ENCODE data around the gene ACYP1.

Gene ACYP1

GRCh38 chr14:75060420-75060819, 3.4 kb downstream of the ACYP1 start:
- H3K4me3 ChIP-seq (ENCODE audit: low read depth, low read length), result no peak overlapping the region
- TF ChIP-seq CTCF (IDR thresholded peaks at IDR 0.05; ENCODE audit: low read depth, low read length), result no peak

- no peak for TF ChIP-seq CTCF (IDR thresholded peaks at IDR 0.05; ENCODE audit: low read depth, low read length)
- no peak overlapping the region for H3K4me3 ChIP-seq (ENCODE audit: low read depth, low read length)
Measured at GRCh38 chr14:75059642-75060041, 4.2 kb downstream of the ACYP1 start.

- no peak overlapping the region for H3K4me3 ChIP-seq (ENCODE audit: low read depth, low read length)
- no peak for TF ChIP-seq CTCF (IDR thresholded peaks at IDR 0.05; ENCODE audit: low read depth, low read length)
Measured at GRCh38 chr14:75054421-75054820, 9.4 kb downstream of the ACYP1 start.

- TF ChIP-seq CTCF (IDR thresholded peaks at IDR 0.05; ENCODE audit: low read depth, low read length), result no peak
- H3K4me3 ChIP-seq (ENCODE audit: low read depth, low read length), result no peak overlapping the region
Measured at GRCh38 chr14:75053396-75054291, 10.2 kb downstream of the ACYP1 start.

- H3K4me3 ChIP-seq (ENCODE audit: low read depth, low read length), result peak overlapping the region; percentile 60
- no peak for TF ChIP-seq CTCF (IDR thresholded peaks at IDR 0.05; ENCODE audit: low read depth, low read length)
Measured at GRCh38 chr14:75051556-75051899, 12.3 kb downstream of the ACYP1 start.

- peak within 1 kb of the TSS; percentile 60 for H3K4me3 ChIP-seq (ENCODE audit: low read depth, low read length)
- TF ChIP-seq CTCF (IDR thresholded peaks at IDR 0.05; ENCODE audit: low read depth, low read length), result no peak
Measured at GRCh38 chr14:75050852-75051555, 12.8 kb downstream of the ACYP1 start, which contains the start of gene MLH3. Gene MLH3, minus strand, starts transcription at chr14:75051467. Its CDS starts 1,812 bp downstream, at chr14:75049655.

GRCh38 chr14:75049731-75050201, 14.1 kb downstream of the ACYP1 start:
- TF ChIP-seq CTCF (IDR thresholded peaks at IDR 0.05; ENCODE audit: low read depth, low read length), result no peak
- H3K4me3 ChIP-seq (ENCODE audit: low read depth, low read length), result no peak overlapping the region
